IMR-90 (cell line): Measurements from ENCODE around the gene SLC29A1. TPM values are rescaled to one million over a fixed set of nuclear protein-coding genes. Genes with fewer than 3 reads are reported as not detected.

Source experiments
- ATAC-seq: fragments of 200-7000 bp; cut with Tn5 transposase; 2 replicates; pipeline ENCODE4 v1.9.1; 2020; ENCODE audit warnings: low read depth, mild to moderate bottlenecking, moderate library complexity
- BruUV-seq: library from RNA; stranded (reverse); fragments of 400-500 nt; replicated peaks from 2 replicates; lab custom pipeline; 2021; lab: Mats Ljungman, UMichigan
- CTCF ChIA-PET: fragments of 300-600 bp; formaldehyde crosslinking; extraction: SDS; loops from one replicate; lab custom pipeline; 2021; ENCODE audit warnings: antibody characterized with exemption; lab: Yijun Ruan, JAX
- POLR2A ChIA-PET: fragments of 300-600 bp; sonication (Branson Sonifier 250); formaldehyde crosslinking; loops from one replicate; lab custom pipeline; 2022; ENCODE audit warnings: antibody characterized with exemption; ENCODE audit not compliant: unreplicated experiment; lab: Charles Lee
- DNase-seq: peaks from one replicate; pipeline ENCODE4 v3.0.0; 2013
- H2AFZ ChIP-seq: replicated peaks from 2 replicates; pipeline ENCODE3; 2013; ENCODE audit warnings: low read length, mild to moderate bottlenecking; ENCODE audit not compliant: poor library complexity
- H2AK5ac ChIP-seq: 2 replicates; pipeline ENCODE4 v1.6.1; 2013; ENCODE audit warnings: low read depth, low read length, inconsistent platforms
- H2AK9ac ChIP-seq: replicated peaks from 2 replicates; pipeline ENCODE3; 2013; ENCODE audit warnings: mild to moderate bottlenecking, low read depth, low read length, moderate library complexity; ENCODE audit not compliant: poor library complexity
- H2BK120ac ChIP-seq: 2 replicates; pipeline ENCODE4 v1.6.1; 2013; ENCODE audit warnings: low read depth, low read length, inconsistent platforms
- H2BK15ac ChIP-seq: 3 replicates; pipeline ENCODE4 v1.6.1; 2013; ENCODE audit warnings: low read depth, low read length, inconsistent platforms
- H2BK20ac ChIP-seq: 2 replicates; pipeline ENCODE4 v1.6.1; 2013; ENCODE audit warnings: low read depth, mild to moderate bottlenecking, inconsistent platforms, low read length, moderate library complexity
- H2BK5ac ChIP-seq: 2 replicates; pipeline ENCODE4 v1.6.1; 2013; ENCODE audit warnings: mild to moderate bottlenecking, low read depth, low read length, inconsistent platforms; ENCODE audit not compliant: poor library complexity, severe bottlenecking
- H3K14ac ChIP-seq: replicated peaks from 2 replicates; pipeline ENCODE4 v1.6.1; 2013; ENCODE audit warnings: low read depth, low read length, inconsistent platforms
- H3K18ac ChIP-seq: 2 replicates; pipeline ENCODE4 v1.6.1; 2013; ENCODE audit warnings: low read depth, low read length, control low read depth
- H3K23ac ChIP-seq: 2 replicates; pipeline ENCODE4 v1.6.1; 2013; ENCODE audit warnings: low read depth, low read length, inconsistent platforms
- H3K27ac ChIP-seq: 2 replicates; pipeline ENCODE4 v1.5.1; 2013; ENCODE audit warnings: mild to moderate bottlenecking, control low read depth, low read length; ENCODE audit not compliant: insufficient read depth
- H3K27me3 ChIP-seq: 2 replicates; pipeline ENCODE4 v1.6.1; 2013; ENCODE audit warnings: low read length; ENCODE audit not compliant: control insufficient read depth, insufficient read depth
- H3K36me3 ChIP-seq: 2 replicates; pipeline ENCODE4 v1.6.1; 2013; ENCODE audit warnings: low read length, mixed read lengths; ENCODE audit not compliant: control insufficient read depth, insufficient read depth
- H3K4ac ChIP-seq: 2 replicates; pipeline ENCODE4 v1.6.1; 2013; ENCODE audit warnings: low read depth, low read length, inconsistent platforms
- H3K4me1 ChIP-seq: 2 replicates; pipeline ENCODE4 v1.6.1; 2013; ENCODE audit warnings: low read length, mixed read lengths; ENCODE audit not compliant: control insufficient read depth, insufficient read depth
- H3K4me2 ChIP-seq: 2 replicates; pipeline ENCODE4 v1.6.1; 2013; ENCODE audit warnings: low read depth, mild to moderate bottlenecking, control low read depth, low read length, moderate library complexity
- H3K4me3 ChIP-seq: 2 replicates; pipeline ENCODE4 v1.5.1; 2013; ENCODE audit warnings: low read depth, mild to moderate bottlenecking, control low read depth, low read length, moderate library complexity; ENCODE audit not compliant: insufficient read depth
- H3K56ac ChIP-seq: 2 replicates; pipeline ENCODE4 v1.6.1; 2013; ENCODE audit warnings: low read length, inconsistent platforms; ENCODE audit not compliant: insufficient read depth; ENCODE audit errors: extremely low read depth
- H3K79me1 ChIP-seq, 2 experiments: 2 replicates each; pipeline ENCODE4 v1.6.1; 2013; ENCODE audit warnings: low read length in 2 of 2, inconsistent platforms in 1 of 2, low read depth in 1 of 2
- H3K9ac ChIP-seq: 2 replicates; pipeline ENCODE4 v1.6.1; 2013; ENCODE audit warnings: low read depth, low read length, control low read depth
- H3K9me1 ChIP-seq: 2 replicates; pipeline ENCODE4 v1.6.1; 2013; ENCODE audit warnings: low read length, inconsistent platforms; ENCODE audit not compliant: insufficient read depth
- H3K9me3 ChIP-seq: 2 replicates; pipeline ENCODE4 v1.6.1; 2013; ENCODE audit warnings: low read length; ENCODE audit not compliant: control insufficient read depth, insufficient read depth
- H4K20me1 ChIP-seq: 2 replicates; pipeline ENCODE4 v1.6.1; 2013; ENCODE audit warnings: low read length, inconsistent platforms; ENCODE audit not compliant: insufficient read depth
- H4K5ac ChIP-seq: 2 replicates; pipeline ENCODE4 v1.6.1; 2013; ENCODE audit warnings: mild to moderate bottlenecking, low read depth, low read length, control low read depth
- H4K8ac ChIP-seq, 2 experiments: 2 replicates each; pipeline ENCODE4 v1.6.1; 2013; ENCODE audit warnings: low read depth in 2 of 2, low read length in 2 of 2, control low read depth in 1 of 2, inconsistent platforms in 1 of 2
- H4K91ac ChIP-seq: 2 replicates; pipeline ENCODE4 v1.6.1; 2013; ENCODE audit warnings: low read depth, low read length, inconsistent platforms; ENCODE audit not compliant: insufficient read depth
- CEBPB ChIP-seq: IDR thresholded peaks from 2 replicates; pipeline ENCODE4 v1.6.1; 2012; ENCODE audit warnings: low read depth, low read length, improper control_type of control experiment
- FOS ChIP-seq: fragments of 150-350 bp; IDR thresholded peaks from 2 replicates; pipeline ENCODE4 v1.6.1; 2016; ENCODE audit warnings: low read depth, low read length
- MAFK ChIP-seq: IDR thresholded peaks from 2 replicates; pipeline ENCODE4 v1.6.1; 2012; ENCODE audit warnings: low read depth, low read length, improper control_type of control experiment
- MAZ ChIP-seq: IDR thresholded peaks from 2 replicates; pipeline ENCODE4 v1.6.1; 2012; ENCODE audit warnings: low read depth, mild to moderate bottlenecking, low read length, improper control_type of control experiment, moderate library complexity, borderline replicate concordance
- MXI1 ChIP-seq: IDR thresholded peaks from 2 replicates; pipeline ENCODE4 v1.6.1; 2012; ENCODE audit warnings: low read depth, mild to moderate bottlenecking, low read length, moderate library complexity, borderline replicate concordance
- NFE2L2 ChIP-seq: fragments of 150-350 bp; IDR thresholded peaks from 2 replicates; pipeline ENCODE4 v1.6.1; 2016; ENCODE audit warnings: low read depth, mild to moderate bottlenecking, low read length
- POLR2A ChIP-seq: IDR thresholded peaks from 2 replicates; pipeline ENCODE4 v1.6.1; 2012; ENCODE audit warnings: mild to moderate bottlenecking, low read depth, low read length
- RAD21 ChIP-seq: IDR thresholded peaks from 2 replicates; pipeline ENCODE4 v1.6.1; 2012; ENCODE audit warnings: low read length, improper control_type of control experiment
- RCOR1 ChIP-seq: IDR thresholded peaks from 2 replicates; pipeline ENCODE4 v1.6.1; 2012; ENCODE audit warnings: mild to moderate bottlenecking, low read length, improper control_type of control experiment; ENCODE audit not compliant: insufficient replicate concordance
- RFX5 ChIP-seq: IDR thresholded peaks from 2 replicates; pipeline ENCODE4 v1.8.0; 2012; ENCODE audit warnings: low read depth, mild to moderate bottlenecking, low read length, moderate library complexity
- SMC3 ChIP-seq: fragments of 150-350 bp; IDR thresholded peaks from 2 replicates; pipeline ENCODE4 v1.6.1; 2016; ENCODE audit warnings: low read depth, mild to moderate bottlenecking, antibody characterized with exemption, low read length, moderate library complexity
- WGBS, 2 experiments: methylation state at CpG; one replicate each; pipeline versions ENCODE4 v1.1.5 to v1.1.7; 2013; ENCODE audit warnings: missing lambda C conversion rate in 2 of 2; ENCODE audit not compliant: insufficient read length in 1 of 2; ENCODE audit errors: extremely low coverage in 2 of 2; 5-methylcytosine and 5-hydroxymethylcytosine counted together
- dilution Hi-C: fragments of 300-500 bp; cut with HindIII; formaldehyde crosslinking; loops from one replicate; pipeline ENCODE4 v1.14.3; 2018; ENCODE audit warnings: low sequenced_read_pairs; ENCODE audit not compliant: unreplicated experiment
- in situ Hi-C: fragments of 300-500 bp; cut with MboI; formaldehyde crosslinking; loops from 3 replicates; pipeline ENCODE4 v1.14.3; 2019; ENCODE audit warnings: low sequenced_read_pairs, inconsistent platforms, mixed read lengths
- intact Hi-C: fragments of 100-400 bp; cut with micrococcal nuclease; formaldehyde crosslinking; loops from 2 replicates; pipeline ENCODE4 v1.10.0; 2022
- polyA plus RNA-seq, 3 experiments: library from polyadenylated mRNA; depleted of rRNA; stranded (reverse); fragments of >200 nt; gene quantifications; 2 replicates each; pipeline ENCODE4 v1.2.3, GENCODE V29; 2012; ENCODE audit warnings: low replicate concordance in 1 of 3
- total RNA-seq: library from RNA; depleted of rRNA; stranded (reverse); fragments of >200 nt; gene quantifications from 2 replicates; pipeline ENCODE4 v1.2.3, GENCODE V29; 2012
- TF ChIP-seq, protein P1 (sequence below): conservative IDR thresholded peaks from 2 replicates; pipeline ENCODE4 v1.5.1; 2012; ENCODE audit warnings: mild to moderate bottlenecking, low read depth, low read length, improper control_type of control experiment
- TF ChIP-seq, protein P2 (sequence below): fragments of 150-350 bp; IDR thresholded peaks from 2 replicates; pipeline ENCODE4 v1.6.1; 2017; ENCODE audit warnings: mild to moderate bottlenecking, antibody characterized with exemption, low read length, low read depth

SLC29A1 gene
- total and polyA plus RNA-seq, 2 of the 4 experiments (the other 2 are of a cell fraction), result 4.1 to 22.1 TPM

DNA sequence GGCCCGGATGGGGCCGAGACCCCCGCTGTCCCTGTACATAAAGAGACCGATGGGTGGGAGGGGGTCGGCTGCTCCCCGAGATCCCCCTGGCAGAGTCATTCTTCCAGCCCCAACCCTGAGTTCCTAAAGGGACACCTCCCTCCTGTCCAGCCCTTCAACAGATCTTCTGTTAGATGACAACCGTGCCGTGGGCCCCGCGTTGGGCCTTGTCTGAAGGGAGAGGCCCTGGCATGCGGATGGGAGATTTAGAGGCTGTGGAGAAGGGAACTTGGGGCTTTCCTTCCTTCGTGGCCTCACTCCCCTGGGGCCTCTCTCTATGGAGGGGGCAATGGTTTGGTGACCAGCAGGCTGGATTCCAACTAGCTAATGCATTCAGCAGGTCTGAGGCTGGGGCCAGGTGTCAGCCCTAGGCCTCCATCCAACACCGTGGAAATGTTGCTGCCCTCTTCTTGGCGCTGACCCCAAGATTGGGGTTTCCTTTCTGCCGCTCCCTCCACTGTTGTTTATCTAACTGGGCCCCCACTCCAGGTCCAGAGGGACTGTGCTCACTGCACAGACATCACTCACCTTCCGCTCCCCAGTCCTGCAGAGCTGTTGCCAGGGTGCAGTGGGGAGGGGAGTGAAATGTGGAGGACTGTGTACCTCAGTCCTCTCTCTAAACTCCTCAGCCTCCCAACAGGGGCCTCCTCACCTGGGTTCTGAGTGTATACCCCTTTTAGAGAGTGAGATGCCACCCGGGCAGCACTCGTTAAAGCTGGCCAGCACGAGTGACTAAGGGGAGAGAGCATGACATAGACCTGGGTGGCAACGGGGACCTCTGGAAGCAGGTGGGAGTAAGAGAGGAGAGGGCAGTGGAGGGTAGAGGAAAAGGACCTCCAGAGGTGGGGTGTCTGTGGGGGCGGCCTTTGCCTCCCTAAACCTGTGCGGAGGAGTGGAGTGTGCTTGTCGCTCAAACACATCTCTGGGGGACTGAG lies 53.6 kb downstream of the SLC29A1 start (continued):
- no peak for TF ChIP-seq RCOR1

DNA sequence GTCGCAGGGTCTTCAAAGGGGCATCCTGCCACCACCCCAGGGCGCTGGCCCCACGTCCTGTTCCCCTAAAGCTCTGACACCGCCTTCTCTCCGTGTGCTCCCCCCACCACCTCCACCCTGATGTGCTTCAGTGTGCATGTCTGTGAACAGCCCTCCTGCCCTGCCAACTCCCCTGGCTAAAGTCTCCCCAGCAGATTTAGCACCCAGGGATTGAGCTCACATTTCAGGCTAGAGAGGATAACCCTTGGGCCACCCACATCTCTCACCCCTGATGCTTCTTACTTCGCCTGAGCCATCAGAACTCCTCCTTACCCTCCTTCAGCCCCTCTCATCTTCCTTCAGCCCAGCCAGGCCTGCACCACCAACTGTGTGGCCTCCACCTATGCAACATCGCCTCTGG lies 54.4 kb downstream of the SLC29A1 start:
- Histone ChIP-seq H3K27me3 (peaks cover 60% of the 10 kb centered on the region), H3K4me3 (no peak overlapping the region), H3K9ac (no peak overlapping the region), H3K4me1 (no peaks in the 10 kb centered on the region), H3K4ac (no peak overlapping the region), H2BK5ac (no peak overlapping the region), H4K5ac (no peak overlapping the region), H2AK5ac (no peak overlapping the region), H2BK120ac (no peak overlapping the region), H2BK15ac (no peak overlapping the region), H2BK20ac (no peak overlapping the region), H4K91ac (no peak overlapping the region), H3K14ac (no peak overlapping the region), H3K23ac (no peak overlapping the region), H4K8ac (no peak overlapping the region), H3K36me3 (no peaks in the 10 kb centered on the region), H3K27ac (no peak overlapping the region), H3K4me2 (no peak overlapping the region), H4K20me1 (no peaks in the 10 kb centered on the region; the same call in 1 of the 2 replicates), H3K18ac (no peak overlapping the region), H2AFZ (no peak overlapping the region), H2AK9ac (no peak overlapping the region), H3K56ac (no peak overlapping the region), H3K79me1 (no peaks in the 10 kb centered on the region), H3K9me1 (peaks cover 4% of the 10 kb centered on the region; the same call in 1 of the 2 replicates), H3K9me3 (no peaks in the 10 kb centered on the region)
- intact Hi-C loops (no loop called here), dilution Hi-C loops (no loop called here), in situ Hi-C loops (no loop called here)
- ATAC-seq (no peak), DNase-seq (no peak)
- ChIA-PET POLR2A (no interaction called here), CTCF (no interaction called here)
- 89% methylated on average over 3 of the region's 7 CpGs; no CpG with 5 or more reads in 1 of the 2 experiments for WGBS, 2 experiments
- no TSS peak for BruUV-seq
- TF ChIP-seq FOS (no peak), NFE2L2 (no peak), MAFK (no peak), MXI1 (no peak), CEBPB (no peak), RFX5 (no peak), POLR2A (no peak), MAZ (no peak), SMC3 (no peak), RAD21 (no peak), RCOR1 (no peak)
- TF ChIP-seq, protein P1, sequence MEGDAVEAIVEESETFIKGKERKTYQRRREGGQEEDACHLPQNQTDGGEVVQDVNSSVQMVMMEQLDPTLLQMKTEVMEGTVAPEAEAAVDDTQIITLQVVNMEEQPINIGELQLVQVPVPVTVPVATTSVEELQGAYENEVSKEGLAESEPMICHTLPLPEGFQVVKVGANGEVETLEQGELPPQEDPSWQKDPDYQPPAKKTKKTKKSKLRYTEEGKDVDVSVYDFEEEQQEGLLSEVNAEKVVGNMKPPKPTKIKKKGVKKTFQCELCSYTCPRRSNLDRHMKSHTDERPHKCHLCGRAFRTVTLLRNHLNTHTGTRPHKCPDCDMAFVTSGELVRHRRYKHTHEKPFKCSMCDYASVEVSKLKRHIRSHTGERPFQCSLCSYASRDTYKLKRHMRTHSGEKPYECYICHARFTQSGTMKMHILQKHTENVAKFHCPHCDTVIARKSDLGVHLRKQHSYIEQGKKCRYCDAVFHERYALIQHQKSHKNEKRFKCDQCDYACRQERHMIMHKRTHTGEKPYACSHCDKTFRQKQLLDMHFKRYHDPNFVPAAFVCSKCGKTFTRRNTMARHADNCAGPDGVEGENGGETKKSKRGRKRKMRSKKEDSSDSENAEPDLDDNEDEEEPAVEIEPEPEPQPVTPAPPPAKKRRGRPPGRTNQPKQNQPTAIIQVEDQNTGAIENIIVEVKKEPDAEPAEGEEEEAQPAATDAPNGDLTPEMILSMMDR, result no peak
- TF ChIP-seq, protein P2, sequence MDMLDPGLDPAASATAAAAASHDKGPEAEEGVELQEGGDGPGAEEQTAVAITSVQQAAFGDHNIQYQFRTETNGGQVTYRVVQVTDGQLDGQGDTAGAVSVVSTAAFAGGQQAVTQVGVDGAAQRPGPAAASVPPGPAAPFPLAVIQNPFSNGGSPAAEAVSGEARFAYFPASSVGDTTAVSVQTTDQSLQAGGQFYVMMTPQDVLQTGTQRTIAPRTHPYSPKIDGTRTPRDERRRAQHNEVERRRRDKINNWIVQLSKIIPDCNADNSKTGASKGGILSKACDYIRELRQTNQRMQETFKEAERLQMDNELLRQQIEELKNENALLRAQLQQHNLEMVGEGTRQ, result no peak
